Keratinocyte (primary cell): Measurements from ENCODE around the gene SND1. TPM values are rescaled to one million over a fixed set of nuclear protein-coding genes. Genes with fewer than 3 reads are reported as not detected.

Experiments used
- DNase-seq: peaks from one replicate; pipeline ENCODE4 v3.0.0-alpha.2; 2011; ENCODE audit warnings: low read depth, missing footprints, low spot score
- FAIRE-seq: peaks from 2 replicates; lab custom pipeline; 2011; peaks lifted over from hg19 to GRCh38; lab: Jason Lieb, UNC
- H2AFZ ChIP-seq: 2 replicates; pipeline ENCODE4 v1.6.0; 2012; ENCODE audit warnings: low read length, control low read depth, inconsistent platforms; ENCODE audit not compliant: control insufficient read depth
- H3K27ac ChIP-seq: 2 replicates; pipeline ENCODE4 v1.5.1; 2011; ENCODE audit warnings: low read length; ENCODE audit not compliant: control insufficient read depth, insufficient read depth
- H3K27me3 ChIP-seq: 3 replicates; pipeline ENCODE4 v1.6.0; 2011; ENCODE audit warnings: low read length; ENCODE audit not compliant: control insufficient read depth, insufficient read depth; ENCODE audit errors: extremely low read depth
- H3K36me3 ChIP-seq, 2 experiments: 2 replicates in 1 of 2; 3 replicates in 1 of 2; pipeline ENCODE4 v1.5.1; 2011; ENCODE audit warnings: low read length in 2 of 2, mild to moderate bottlenecking in 1 of 2; ENCODE audit not compliant: control insufficient read depth in 2 of 2, insufficient read depth in 2 of 2; ENCODE audit errors: extremely low read depth in 1 of 2
- H3K4me1 ChIP-seq: 3 replicates; pipeline ENCODE4 v1.5.1; 2011; ENCODE audit warnings: low read length; ENCODE audit not compliant: control insufficient read depth, insufficient read depth; ENCODE audit errors: extremely low read depth
- H3K4me2 ChIP-seq: 3 replicates; pipeline ENCODE4 v1.6.0; 2011; ENCODE audit warnings: low read depth, low read length; ENCODE audit not compliant: control insufficient read depth, insufficient read depth; ENCODE audit errors: extremely low read depth
- H3K4me3 ChIP-seq, 3 experiments: fragments of 200-600 bp in 1 of 3; sonication (generic) in 1 of 3; 2 replicates in 2 of 3; 3 replicates in 1 of 3; pipeline ENCODE4 v1.5.1; 2011 to 2016; ENCODE audit warnings: low read length in 3 of 3, mild to moderate bottlenecking in 3 of 3, control low read depth in 2 of 3, inconsistent platforms in 1 of 3, low read depth in 1 of 3, mixed read lengths in 1 of 3, mixed run types in 1 of 3, moderate library complexity in 1 of 3; ENCODE audit not compliant: control insufficient read depth in 2 of 3, insufficient read depth in 2 of 3; ENCODE audit errors: extremely low read depth in 1 of 3
- H3K79me2 ChIP-seq: 2 replicates; pipeline ENCODE4 v1.6.0; 2012; ENCODE audit warnings: low read length; ENCODE audit not compliant: control insufficient read depth, insufficient read depth
- H3K9ac ChIP-seq: 3 replicates; pipeline ENCODE4 v1.6.0; 2011; ENCODE audit warnings: low read length; ENCODE audit not compliant: control insufficient read depth, insufficient read depth; ENCODE audit errors: extremely low read depth
- H3K9me1 ChIP-seq: 3 replicates; pipeline ENCODE4 v1.6.0; 2011; ENCODE audit warnings: low read length; ENCODE audit not compliant: control insufficient read depth, insufficient read depth; ENCODE audit errors: extremely low read depth
- H3K9me3 ChIP-seq: 2 replicates; pipeline ENCODE4 v1.5.1; 2012; ENCODE audit warnings: low read depth, low read length; ENCODE audit not compliant: control insufficient read depth
- H4K20me1 ChIP-seq: 3 replicates; pipeline ENCODE4 v1.6.0; 2011; ENCODE audit warnings: low read length; ENCODE audit not compliant: control insufficient read depth, insufficient read depth; ENCODE audit errors: extremely low read depth
- CTCF ChIP-seq, 3 experiments: IDR thresholded peaks in 1 of 3; conservative IDR thresholded peaks in 1 of 3; optimal IDR thresholded peaks in 1 of 3; 2 replicates in 2 of 3; 3 replicates in 1 of 3; pipeline versions ENCODE3 to v1.5.1; 2011; ENCODE audit warnings: low read length in 3 of 3, mild to moderate bottlenecking in 3 of 3, moderate library complexity in 2 of 3, control low read depth in 1 of 3, inconsistent platforms in 1 of 3; ENCODE audit not compliant: insufficient read depth in 2 of 3; ENCODE audit errors: extremely low read depth in 1 of 3
- EZH2 ChIP-seq: IDR thresholded peaks from one replicate; pipeline ENCODE4 v1.6.1; 2012; ENCODE audit warnings: inconsistent platforms, mild to moderate bottlenecking, low read length, moderate library complexity
- dilution Hi-C: fragments of 300-500 bp; cut with MboI; formaldehyde crosslinking; loops from one replicate; pipeline ENCODE4 v1.7.0; 2020; ENCODE audit warnings: low sequenced_read_pairs; ENCODE audit not compliant: extremely low pct_ligation_motif_present
- polyA plus RNA-seq, 5 experiments: library from polyadenylated mRNA; depleted of rRNA in 3 of 5; stranded (reverse) in 3 of 5; stranded (forward) in 1 of 5; unstranded in 1 of 5; fragments of >200 nt; gene quantifications; 1 replicate in 1 of 5; 2 replicates in 3 of 5; 3 replicates in 1 of 5; pipeline versions ENCODE4 v1.2.1 to v1.2.3, GENCODE V29; 2011 to 2012; ENCODE audit warnings: missing spikeins in 2 of 5, low read depth in 1 of 5, low replicate concordance in 1 of 5

The SND1 gene
- polyA plus RNA-seq, 1 donor (not counting 4 experiments of a cell fraction or from before 2014, with no cell fraction given): 140 TPM

- no peaks in the 10 kb centered on the region for H3K9me1 ChIP-seq
- no peaks in the 10 kb centered on the region for H3K9me3 ChIP-seq
- no peaks in the 10 kb centered on the region for H3K4me1 ChIP-seq
- H2AFZ ChIP-seq: no peak overlapping the region
- no peak overlapping the region for H3K9ac ChIP-seq
- peaks cover 39 to 45% of the 10 kb centered on the region in 2 experiments for H3K36me3 ChIP-seq
- dilution Hi-C loops: no loop called here
- FAIRE-seq: no peak
- no peaks in the 10 kb centered on the region for H3K79me2 ChIP-seq
- H3K27me3 ChIP-seq: no peaks in the 10 kb centered on the region
- no peak for TF ChIP-seq CTCF (optimal IDR thresholded peaks at IDR 0.05 in 1 of 3, IDR thresholded peaks at IDR 0.05 in 1 of 3, conservative IDR thresholded peaks at IDR 0.05 in 1 of 3; ENCODE audit: extremely low read depth in 1 of 3, insufficient read depth in 2 of 3, low read length in 3 of 3)
- TF ChIP-seq EZH2: no peak
- no peak overlapping the region for H3K4me3 ChIP-seq
- no peaks in the 10 kb centered on the region for H4K20me1 ChIP-seq
- no peak overlapping the region for H3K27ac ChIP-seq
- H3K4me2 ChIP-seq: no peak overlapping the region
- DNase-seq: no peak
Measured at GRCh38 chr7:128091106-128091505, 439.1 kb downstream of the SND1 start.

GRCh38 chr7:128092221-128092620 lies 440.2 kb downstream of the SND1 start:
- no peaks in the 10 kb centered on the region for H3K9me1 ChIP-seq
- no peak for TF ChIP-seq EZH2
- no peak for TF ChIP-seq CTCF (optimal IDR thresholded peaks at IDR 0.05 in 1 of 3, IDR thresholded peaks at IDR 0.05 in 1 of 3, conservative IDR thresholded peaks at IDR 0.05 in 1 of 3; ENCODE audit: extremely low read depth in 1 of 3, insufficient read depth in 2 of 3, low read length in 3 of 3)
- H3K27ac ChIP-seq: no peak overlapping the region
- no peak overlapping the region for H3K4me3 ChIP-seq
- H3K4me1 ChIP-seq: no peaks in the 10 kb centered on the region
- no peaks in the 10 kb centered on the region for H3K9me3 ChIP-seq
- dilution Hi-C loops: no loop called here
- H3K36me3 ChIP-seq: peaks cover 36 to 38% of the 10 kb centered on the region in 2 experiments
- H3K27me3 ChIP-seq: no peaks in the 10 kb centered on the region
- H3K79me2 ChIP-seq: no peaks in the 10 kb centered on the region
- H2AFZ ChIP-seq: no peak overlapping the region
- DNase-seq (no peak), FAIRE-seq (no peak)
- H3K9ac ChIP-seq: no peak overlapping the region
- H3K4me2 ChIP-seq: no peak overlapping the region
- H4K20me1 ChIP-seq: no peaks in the 10 kb centered on the region
